ENCODE data around the gene EIF4A2. TPM values are rescaled to one million over a fixed set of nuclear protein-coding genes. Genes with fewer than 3 reads are reported as not detected.
A peak's percentile ranks its signal among the peaks of the same experiment; 100 is the strongest.

Gene EIF4A2
- total RNA-seq, 1 experiment from 2014 or later, result 398 TPM

- no peak overlapping the region for H2BK20ac ChIP-seq (ENCODE audit: low read depth, low read length, poor library complexity, severe bottlenecking)
- Mint-ChIP-seq H3K36me3 (ENCODE audit: insufficient read depth in 1 of 3, low read depth in 3 of 3) (peaks cover 59 to 92% (median 82%) of the 10 kb centered on the region in 3 experiments), H3K27ac (peak overlapping the region in 2 of 3 experiments; percentile 9 to 91; a peak in 2 of 7 replicates), H3K27me3 (ENCODE audit: low read depth) (no peaks in the 10 kb centered on the region), H3K4me1 (peaks cover 7 to 14% of the 10 kb centered on the region in 2 experiments), H3K4me3 (no peak overlapping the region), H3K9me3 (no peaks in the 10 kb centered on the region)
- H3K27me3 ChIP-seq (ENCODE audit: insufficient read depth, low read length), result no peaks in the 10 kb centered on the region
- no peak overlapping the region for H4K91ac ChIP-seq (ENCODE audit: insufficient read length, low read depth, low read length)
- H3K18ac ChIP-seq (ENCODE audit: insufficient read length, low read depth, low read length), result no peak overlapping the region
- H3K23me2 ChIP-seq (ENCODE audit: insufficient read length, low read depth, low read length, poor library complexity, severe bottlenecking), result peaks cover 2% of the 10 kb centered on the region
- no peak overlapping the region for H3K4ac ChIP-seq (ENCODE audit: low read depth, low read length)
- H3K14ac ChIP-seq (ENCODE audit: insufficient read depth, low read length), result no peak overlapping the region
- no peak overlapping the region for H4K5ac ChIP-seq (ENCODE audit: insufficient read length, low read depth, low read length)
- no peaks in the 10 kb centered on the region for H3K9me3 ChIP-seq (ENCODE audit: control insufficient read depth, low read depth, low read length)
- H2BK120ac ChIP-seq (ENCODE audit: low read depth, low read length, poor library complexity, severe bottlenecking), result no peak overlapping the region
- TF ChIP-seq CTCF (conservative IDR thresholded peaks at IDR 0.05), result no peak
- H3K23ac ChIP-seq (ENCODE audit: insufficient read length, low read depth, low read length), result no peak overlapping the region
- no peak overlapping the region for H2AFZ ChIP-seq (ENCODE audit: low read length)
- H4K20me1 ChIP-seq (ENCODE audit: control insufficient read depth, insufficient read depth, insufficient read length), result no peaks in the 10 kb centered on the region
- H3K9ac ChIP-seq (ENCODE audit: extremely low read depth, insufficient read length, low read length), result no peak overlapping the region
- H3K27ac ChIP-seq (ENCODE audit: insufficient read length, low read depth, low read length), result no peak overlapping the region
- H3K79me2 ChIP-seq (ENCODE audit: insufficient read depth, low read length), result peaks cover 2% of the 10 kb centered on the region; the same call in 1 of the 2 replicates
- H2BK5ac ChIP-seq (ENCODE audit: insufficient read length, low read length), result no peak overlapping the region
- no peak overlapping the region for H3K56ac ChIP-seq (ENCODE audit: insufficient read length, low read depth, low read length)
- no peak overlapping the region for H2BK15ac ChIP-seq (ENCODE audit: low read depth, low read length)
- peak; percentile 58 for DNase-seq
- no peak overlapping the region for H3T11ph ChIP-seq (ENCODE audit: low read length)
- no peaks in the 10 kb centered on the region for H3K4me1 ChIP-seq (ENCODE audit: insufficient read depth, low read length)
- H2BK12ac ChIP-seq (ENCODE audit: insufficient read length, low read depth, low read length), result no peak overlapping the region
- no peak overlapping the region for H2AK5ac ChIP-seq (ENCODE audit: insufficient read length, low read length)
- no peak overlapping the region for H4K8ac ChIP-seq (replicated peaks; ENCODE audit: insufficient read length, low read depth, low read length)
- H3K4me2 ChIP-seq (ENCODE audit: insufficient read depth, insufficient read length, low read length), result no peak overlapping the region
- no peaks in the 10 kb centered on the region for H3K79me1 ChIP-seq (ENCODE audit: insufficient read depth, low read depth, low read length, poor library complexity, severe bottlenecking)
- WGBS (ENCODE audit: extremely low coverage, insufficient read length, low lambda C conversion rate), result no CpG with 5 or more reads among the region's 8 CpGs
These were observed 7.0 kb downstream of the EIF4A2 start for GRCh38 chr3:186790261-186790981.

Data from H9 (cell line).